Liver (tissue), 9 donors: ENCODE data around the gene TRIOBP. TPM values are rescaled to one million over a fixed set of nuclear protein-coding genes. Genes with fewer than 3 reads are reported as not detected.

ENCODE experiments used
- DNase-seq: peaks from one replicate; pipeline ENCODE4 v3.0.0-alpha.2; 2017; ENCODE audit warnings: low spot score
- H3K27ac ChIP-seq, 2 donors: one replicate each; pipeline ENCODE4 v1.7.0; 2013; ENCODE audit warnings: inconsistent platforms in 2 of 2, low read length in 2 of 2, control low read depth in 1 of 2, low read depth in 1 of 2, mild to moderate bottlenecking in 1 of 2
- H3K27me3 ChIP-seq, 4 donors: one replicate each; pipeline versions ENCODE4 v1.6.1 to v1.7.0; 2013; ENCODE audit warnings: low read length in 3 of 4, inconsistent platforms in 1 of 4, mild to moderate bottlenecking in 1 of 4, moderate library complexity in 1 of 4; ENCODE audit not compliant: control insufficient read depth in 4 of 4, insufficient read depth in 4 of 4
- H3K36me3 ChIP-seq, 4 donors: one replicate each; pipeline versions ENCODE4 v1.6.1 to v1.7.0; 2013; ENCODE audit warnings: low read length in 3 of 4, mild to moderate bottlenecking in 3 of 4, low read depth in 1 of 4, moderate library complexity in 1 of 4; ENCODE audit not compliant: control insufficient read depth in 4 of 4, insufficient read depth in 3 of 4
- H3K4me1 ChIP-seq, 4 donors: one replicate each; pipeline versions ENCODE4 v1.6.1 to v1.7.0; 2013; ENCODE audit warnings: low read length in 3 of 4, mild to moderate bottlenecking in 3 of 4, moderate library complexity in 1 of 4; ENCODE audit not compliant: control insufficient read depth in 4 of 4, insufficient read depth in 4 of 4
- H3K4me3 ChIP-seq, 3 donors: one replicate each; pipeline versions ENCODE4 v1.6.1 to v1.7.0; 2013; ENCODE audit warnings: low read length in 3 of 3, control low read depth in 1 of 3, low read depth in 1 of 3, mild to moderate bottlenecking in 1 of 3
- H3K9ac ChIP-seq, 2 donors: one replicate each; pipeline ENCODE4 v1.7.0; 2013; ENCODE audit warnings: low read length in 2 of 2, mild to moderate bottlenecking in 2 of 2, moderate library complexity in 2 of 2, control low read depth in 1 of 2, low read depth in 1 of 2
- H3K9me3 ChIP-seq, 4 donors: one replicate each; pipeline versions ENCODE4 v1.6.1 to v1.7.0; 2013; ENCODE audit warnings: low read length in 3 of 4; ENCODE audit not compliant: control insufficient read depth in 4 of 4
- CTCF ChIP-seq: fragments of 150-350 bp; IDR thresholded peaks from 2 replicates; pipeline ENCODE4 v1.5.1; 2017; ENCODE audit warnings: improper control_type of control experiment, low read depth, low read length; ENCODE audit not compliant: missing input control
- FOXA2 ChIP-seq: IDR thresholded peaks from 2 replicates; pipeline ENCODE4 v1.6.1; 2016; ENCODE audit warnings: antibody characterized with exemption
- GABPA ChIP-seq, 2 donors: IDR thresholded peaks in 1 of 2; conservative IDR thresholded peaks in 1 of 2; 2 replicates each; pipeline ENCODE4 v1.6.1; 2016; ENCODE audit warnings: antibody characterized with exemption in 2 of 2, mild to moderate bottlenecking in 1 of 2, moderate library complexity in 1 of 2
- HNF4A ChIP-seq, 2 donors: conservative IDR thresholded peaks; 2 replicates each; pipeline ENCODE4 v1.6.1; 2016; ENCODE audit warnings: antibody characterized with exemption in 2 of 2, mild to moderate bottlenecking in 2 of 2
- HNF4G ChIP-seq: IDR thresholded peaks from 2 replicates; pipeline ENCODE4 v1.6.1; 2016; ENCODE audit warnings: antibody characterized with exemption
- JUND ChIP-seq, 2 donors: IDR thresholded peaks; 2 replicates each; pipeline ENCODE4 v1.6.1; 2016; ENCODE audit warnings: antibody characterized with exemption in 2 of 2
- NR2F2 ChIP-seq: IDR thresholded peaks from 2 replicates; pipeline ENCODE4 v1.6.1; 2016; ENCODE audit warnings: antibody characterized with exemption
- RAD21 ChIP-seq, 2 donors: IDR thresholded peaks; 2 replicates each; pipeline ENCODE4 v1.6.1; 2016; ENCODE audit warnings: antibody characterized with exemption in 2 of 2, mild to moderate bottlenecking in 2 of 2
- RXRA ChIP-seq, 2 donors: IDR thresholded peaks; 2 replicates each; pipeline ENCODE4 v1.6.1; 2017 to 2018; ENCODE audit warnings: antibody characterized with exemption in 2 of 2, mild to moderate bottlenecking in 1 of 2
- SP1 ChIP-seq: IDR thresholded peaks from 2 replicates; pipeline ENCODE4 v1.6.1; 2018; ENCODE audit warnings: antibody characterized with exemption, mild to moderate bottlenecking
- TAF1 ChIP-seq: conservative IDR thresholded peaks from 2 replicates; pipeline ENCODE4 v1.6.1; 2016; ENCODE audit warnings: antibody characterized with exemption, mild to moderate bottlenecking
- WGBS: extraction: QIAGEN DNeasy Blood & Tissue Kit; methylation state at CpG from one replicate; pipeline ENCODE4 v1.1.7; 2013; 5-methylcytosine and 5-hydroxymethylcytosine counted together
- polyA plus RNA-seq, 2 donors: library from polyadenylated mRNA; stranded (reverse) in 1 of 2; unstranded in 1 of 2; fragments of 200-250 nt in 1 of 2; fragments of >200 nt in 1 of 2; fragmentation: Nextera tagmentation in 1 of 2; extraction: Ambion mirVana in 1 of 2; gene quantifications; one replicate each; pipeline versions ENCODE4 v1.2.1 to v1.2.3, GENCODE V29; 2013 to 2015
- total RNA-seq, 2 donors: library from RNA; depleted of rRNA; stranded (reverse); fragments of >200 nt; gene quantifications; one replicate each; pipeline ENCODE4 v1.2.3, GENCODE V29; 2014
- donor health status: healthy.
- donor health status: healthy.
- donor health status: healthy.
- donor health status: healthy.
- donor health status: healthy.

The TRIOBP gene
- total and polyA plus RNA-seq, 4 donors, result 4.8 to 41.1 (median 21.6) TPM

- H3K9ac ChIP-seq, result no peak overlapping the region
- H3K27ac ChIP-seq, result peak overlapping the region in 1 of 2 donors; percentile 47
- DNase-seq, result no peak
- 78% methylated on average over 12 of the region's 12 CpGs for whole genome bisulfite sequencing
- peaks cover 8 to 32% (median 14%) of the 10 kb centered on the region in 4 donors for H3K4me1 ChIP-seq
- TF ChIP-seq NR2F2, result peak; percentile 46
- no peak for TF ChIP-seq JUND (IDR thresholded peaks at IDR 0.05)
- H3K9me3 ChIP-seq, result no peaks in the 10 kb centered on the region
- no peak overlapping the region for H3K4me3 ChIP-seq
- no peaks in the 10 kb centered on the region for H3K27me3 ChIP-seq
- H3K36me3 ChIP-seq, result no peaks in the 10 kb centered on the region
Measured at GRCh38 chr22:37739035-37739434, 42.2 kb downstream of the TRIOBP start.

GRCh38 chr22:37739611-37740049 is 42.8 kb downstream of the TRIOBP start:
- Histone ChIP-seq H3K27ac (peak overlapping the region in 1 of 2 donors; percentile 47), H3K36me3 (no peaks in the 10 kb centered on the region), H3K4me3 (no peak overlapping the region), H3K9ac (no peak overlapping the region), H3K9me3 (no peaks in the 10 kb centered on the region), H3K27me3 (no peaks in the 10 kb centered on the region), H3K4me1 (peaks cover 8 to 28% (median 14%) of the 10 kb centered on the region in 4 donors)
- TF ChIP-seq GABPA (IDR thresholded peaks at IDR 0.05 in 1 of 2, conservative IDR thresholded peaks at IDR 0.05 in 1 of 2) (no peak), SP1 (no peak), CTCF (no peak)
- WGBS, result 90% methylated on average over 17 of the region's 17 CpGs
- no peak for DNase-seq

- no peaks in the 10 kb centered on the region for H3K27me3 ChIP-seq
- H3K4me1 ChIP-seq, result peaks cover 6 to 25% (median 13%) of the 10 kb centered on the region in 4 donors
- H3K4me3 ChIP-seq, result no peak overlapping the region
- no peak overlapping the region for H3K27ac ChIP-seq
- H3K9ac ChIP-seq, result no peak overlapping the region
- H3K9me3 ChIP-seq, result no peaks in the 10 kb centered on the region
- TF ChIP-seq CTCF, result no peak
- no peak for TF ChIP-seq FOXA2
- TF ChIP-seq JUND (IDR thresholded peaks at IDR 0.05), result no peak
- TF ChIP-seq RAD21 (IDR thresholded peaks at IDR 0.05), result no peak
- no peak for TF ChIP-seq HNF4G
- no peak for TF ChIP-seq TAF1
- TF ChIP-seq RXRA (IDR thresholded peaks at IDR 0.05), result no peak
- TF ChIP-seq HNF4A (conservative IDR thresholded peaks at IDR 0.05), result no peak
- TF ChIP-seq SP1, result no peak
- no peak for TF ChIP-seq NR2F2
- TF ChIP-seq GABPA (IDR thresholded peaks at IDR 0.05 in 1 of 2, conservative IDR thresholded peaks at IDR 0.05 in 1 of 2), result no peak
- 85% methylated on average over 22 of the region's 22 CpGs for WGBS
- no peak for DNase-seq
- no peaks in the 10 kb centered on the region for H3K36me3 ChIP-seq
Measured at GRCh38 chr22:37740455-37741311, 43.8 kb downstream of the TRIOBP start.
